Superior temporal gyrus (tissue), 1 donor: Measurements from ENCODE around the gene MUC4.
A peak's percentile ranks its signal among the peaks of the same experiment; 100 is the strongest.

Experiments
- DNase-seq: peaks from one replicate; pipeline ENCODE4 v3.0.0-alpha.2; 2016; ENCODE audit errors: extremely low spot score

Gene MUC4, protein sequence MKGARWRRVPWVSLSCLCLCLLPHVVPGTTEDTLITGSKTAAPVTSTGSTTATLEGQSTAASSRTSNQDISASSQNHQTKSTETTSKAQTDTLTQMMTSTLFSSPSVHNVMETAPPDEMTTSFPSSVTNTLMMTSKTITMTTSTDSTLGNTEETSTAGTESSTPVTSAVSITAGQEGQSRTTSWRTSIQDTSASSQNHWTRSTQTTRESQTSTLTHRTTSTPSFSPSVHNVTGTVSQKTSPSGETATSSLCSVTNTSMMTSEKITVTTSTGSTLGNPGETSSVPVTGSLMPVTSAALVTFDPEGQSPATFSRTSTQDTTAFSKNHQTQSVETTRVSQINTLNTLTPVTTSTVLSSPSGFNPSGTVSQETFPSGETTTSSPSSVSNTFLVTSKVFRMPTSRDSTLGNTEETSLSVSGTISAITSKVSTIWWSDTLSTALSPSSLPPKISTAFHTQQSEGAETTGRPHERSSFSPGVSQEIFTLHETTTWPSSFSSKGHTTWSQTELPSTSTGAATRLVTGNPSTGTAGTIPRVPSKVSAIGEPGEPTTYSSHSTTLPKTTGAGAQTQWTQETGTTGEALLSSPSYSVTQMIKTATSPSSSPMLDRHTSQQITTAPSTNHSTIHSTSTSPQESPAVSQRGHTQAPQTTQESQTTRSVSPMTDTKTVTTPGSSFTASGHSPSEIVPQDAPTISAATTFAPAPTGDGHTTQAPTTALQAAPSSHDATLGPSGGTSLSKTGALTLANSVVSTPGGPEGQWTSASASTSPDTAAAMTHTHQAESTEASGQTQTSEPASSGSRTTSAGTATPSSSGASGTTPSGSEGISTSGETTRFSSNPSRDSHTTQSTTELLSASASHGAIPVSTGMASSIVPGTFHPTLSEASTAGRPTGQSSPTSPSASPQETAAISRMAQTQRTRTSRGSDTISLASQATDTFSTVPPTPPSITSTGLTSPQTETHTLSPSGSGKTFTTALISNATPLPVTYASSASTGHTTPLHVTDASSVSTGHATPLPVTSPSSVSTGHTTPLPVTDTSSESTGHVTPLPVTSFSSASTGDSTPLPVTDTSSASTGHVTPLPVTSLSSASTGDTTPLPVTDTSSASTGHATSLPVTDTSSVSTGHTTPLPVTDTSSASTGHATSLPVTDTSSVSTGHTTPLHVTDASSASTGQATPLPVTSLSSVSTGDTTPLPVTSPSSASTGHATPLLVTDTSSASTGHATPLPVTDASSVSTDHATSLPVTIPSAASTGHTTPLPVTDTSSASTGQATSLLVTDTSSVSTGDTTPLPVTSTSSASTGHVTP (N-terminal part only)

DNA sequence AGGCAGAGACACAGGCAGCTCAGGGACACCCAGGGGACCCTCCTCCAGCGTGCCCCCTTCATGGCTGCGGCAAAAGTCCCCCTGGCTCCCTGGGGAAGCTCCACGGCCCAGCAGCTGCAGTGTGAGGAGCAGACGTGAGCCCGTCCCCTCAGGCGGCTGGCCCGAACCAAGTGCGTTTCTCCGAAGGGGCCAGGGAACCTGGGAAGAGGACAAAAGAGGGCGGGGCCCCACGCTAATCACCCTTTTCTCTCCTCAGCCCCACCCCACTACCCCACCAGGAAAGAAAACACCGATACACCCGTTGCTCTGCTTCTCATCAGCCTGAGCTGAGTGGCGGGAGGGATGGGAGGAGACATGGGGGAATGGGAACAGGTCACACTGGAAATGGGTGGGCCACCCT, at the start of gene MUC4:
TSS of gene MUC4 (minus strand) at position 174 of the 400 bp plus-strand sequence. CDS start at position 62, 112 bp downstream.
- DNase-seq: no peak

DNA sequence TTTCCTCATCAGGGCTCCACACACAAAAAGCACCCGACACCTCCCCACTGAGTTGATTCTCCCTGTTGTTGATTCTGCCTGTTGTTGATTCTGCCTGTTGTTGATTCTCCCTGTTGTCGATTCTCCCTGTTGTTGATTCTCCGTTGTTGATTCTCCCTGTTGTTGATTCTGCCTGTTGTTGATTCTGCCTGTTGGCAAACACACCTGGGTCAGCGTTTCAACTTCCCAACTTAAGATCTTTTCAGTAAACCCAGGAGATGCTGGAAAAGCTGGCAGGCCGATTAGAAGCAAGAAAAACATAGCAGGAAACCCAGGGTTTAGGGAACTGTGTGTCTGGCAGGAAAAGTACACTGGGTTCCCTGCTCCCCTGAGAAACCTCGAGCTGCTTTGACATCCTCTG, 48.7 kb upstream of the MUC4 start:
- no peak for DNase-seq

GRCh38 chr3:195859846-195860411, 48.2 kb upstream of the MUC4 start:
- no peak for DNase-seq

DNA sequence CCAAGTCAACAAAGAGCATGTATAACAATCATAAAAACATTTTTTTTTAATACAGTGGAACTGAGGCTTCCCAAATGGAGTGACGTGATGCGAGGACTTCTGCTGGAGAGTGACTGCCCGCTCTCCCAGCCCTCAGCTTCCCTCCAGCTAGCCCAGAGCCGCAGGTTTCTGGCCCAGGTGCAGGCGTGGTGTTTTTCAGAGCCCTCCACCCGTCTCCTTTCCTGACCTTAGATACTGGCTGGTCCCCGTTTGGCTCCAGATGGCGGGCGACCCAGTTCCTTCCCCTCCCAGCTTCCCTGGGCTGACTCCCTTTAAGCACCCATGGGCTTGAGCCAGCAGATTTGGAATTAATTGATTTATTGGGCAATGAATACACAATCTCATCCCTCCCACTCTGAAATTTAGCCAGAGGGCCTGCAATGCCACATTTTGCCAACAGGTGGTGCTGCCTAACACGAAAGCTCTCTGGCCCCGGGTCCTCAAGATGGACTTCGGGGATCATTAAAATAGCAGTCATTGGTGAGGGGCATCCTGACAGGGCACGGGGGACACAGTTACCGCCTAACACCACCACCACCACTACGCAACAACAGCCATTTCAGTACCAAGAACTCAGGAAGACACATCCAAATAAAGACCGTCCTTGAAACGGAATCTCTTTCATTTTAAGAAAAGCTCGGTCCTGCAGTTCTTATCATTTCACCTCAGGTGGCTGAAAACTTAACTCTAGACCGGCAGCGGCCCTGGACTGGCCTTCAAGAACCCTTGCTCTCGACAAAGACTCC, 47.5 kb upstream of the MUC4 start:
- peak; percentile 89 for DNase-seq

- DNase-seq: no peak
Observed at GRCh38 chr3:195856410-195857084, 44.8 kb upstream of the MUC4 start.

GRCh38 chr3:195855471-195856409, 44.0 kb upstream of the MUC4 start:
- DNase-seq: no peak

DNA sequence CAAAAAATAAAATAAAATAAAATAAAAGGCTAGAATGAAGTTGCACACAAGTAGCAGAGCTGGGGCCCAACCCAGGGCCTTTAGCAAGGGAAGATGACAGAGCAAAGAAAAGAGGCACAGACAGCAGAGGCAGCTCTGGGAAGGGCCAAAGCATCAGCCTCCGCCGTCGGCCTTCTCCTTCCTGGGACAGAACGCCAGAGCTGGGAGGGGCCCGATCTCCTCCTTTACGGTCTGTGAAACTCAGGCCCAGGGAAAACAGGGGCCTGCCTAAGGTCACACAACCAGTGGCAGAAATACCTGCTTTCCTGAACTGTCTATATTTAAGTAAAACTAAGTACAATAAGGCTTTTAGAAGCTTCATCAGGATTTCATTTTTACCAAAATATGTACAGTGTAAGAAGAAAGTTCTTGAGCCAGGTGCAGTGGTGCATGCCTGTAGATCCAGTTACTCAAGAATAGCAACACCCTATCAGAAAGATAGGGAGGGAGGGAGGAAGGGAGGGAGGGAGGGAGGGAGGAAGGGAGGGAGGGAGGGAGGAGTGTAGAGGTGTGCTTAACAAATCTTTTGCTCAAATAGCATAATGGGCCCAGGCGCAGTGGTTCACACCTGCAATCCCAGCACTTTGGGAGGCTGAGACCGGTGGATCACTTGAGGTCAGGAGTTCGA, 43.0 kb upstream of the MUC4 start:
- no peak for DNase-seq

DNA sequence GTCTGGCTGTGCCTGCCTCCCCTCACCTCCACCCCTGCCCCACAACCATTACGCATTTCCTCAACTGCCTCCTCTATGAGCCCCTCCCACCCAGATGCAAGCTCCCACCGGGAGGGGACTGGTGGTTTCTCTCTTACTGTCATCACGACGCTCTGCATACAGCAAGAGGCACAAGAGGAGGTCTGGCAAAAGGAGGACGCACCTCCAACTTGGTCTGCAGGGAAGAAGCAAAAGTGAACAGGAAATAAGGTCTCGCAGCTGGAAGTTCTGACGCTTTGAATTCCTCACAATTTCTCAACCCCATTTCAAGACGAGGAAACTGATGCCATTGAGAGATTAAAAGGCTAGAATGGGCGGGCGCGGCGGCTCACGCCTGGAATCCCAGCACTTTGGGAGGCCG, 42.3 kb upstream of the MUC4 start:
- no peak for DNase-seq

DNA sequence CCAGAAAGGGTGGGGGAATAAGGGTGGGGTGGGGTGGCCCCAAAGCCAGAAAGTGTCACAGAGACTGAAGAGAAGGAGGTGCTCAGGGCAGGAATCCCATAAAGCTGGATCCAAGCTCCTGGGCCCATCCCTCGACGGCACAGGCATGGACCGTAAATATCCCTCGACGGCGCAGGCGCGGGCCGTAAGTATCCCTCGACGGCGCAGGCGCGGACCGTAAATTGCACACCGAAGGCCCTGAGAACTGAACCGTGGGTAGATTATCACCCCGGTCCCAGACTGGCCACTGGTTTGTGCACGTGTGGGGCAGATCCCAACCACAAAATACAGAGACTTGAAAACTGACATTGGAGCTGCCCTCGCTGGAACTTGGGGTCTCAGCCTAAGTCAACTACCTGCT, 41.3 kb upstream of the MUC4 start:
- no peak for DNase-seq

GRCh38 chr3:195850857-195851543, 39.3 kb upstream of the MUC4 start:
- DNase-seq: peak; percentile 96

DNA sequence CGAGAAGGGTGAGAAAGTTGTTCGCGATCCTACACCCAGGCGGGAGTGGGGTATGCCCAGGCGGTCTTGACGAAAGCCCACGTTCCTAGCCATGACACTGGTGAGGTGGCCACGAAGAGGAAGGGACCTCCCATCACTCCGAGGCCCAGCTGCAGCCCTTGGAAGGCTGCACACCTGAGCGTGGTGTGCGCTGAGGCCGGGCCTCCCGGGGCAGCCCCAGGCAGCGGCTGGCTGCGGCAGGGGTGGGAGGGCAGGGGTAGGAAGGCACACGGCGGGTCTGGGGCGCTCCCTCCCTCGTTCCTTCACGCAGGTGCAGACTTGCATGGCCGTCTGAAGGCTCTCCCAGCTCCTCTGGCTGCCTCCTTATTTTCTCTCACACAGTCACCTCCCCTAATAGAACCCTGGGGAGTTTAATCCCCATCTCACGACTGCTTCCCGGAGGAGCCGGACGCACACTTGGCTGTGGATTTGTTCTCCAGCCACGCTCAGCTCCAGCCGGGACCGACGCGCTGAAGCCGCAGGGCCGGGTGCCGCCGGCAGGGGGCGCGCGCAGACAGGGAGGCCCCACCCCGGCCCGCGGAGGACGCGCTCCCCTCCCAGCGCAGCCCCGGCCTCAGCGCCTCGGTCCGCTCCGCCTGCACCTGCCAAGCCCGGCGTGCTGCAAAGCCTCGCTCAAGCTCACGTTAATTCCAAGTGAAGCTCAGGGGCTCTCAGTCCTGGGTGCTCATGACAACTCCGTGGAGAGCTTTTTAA, 37.8 kb upstream of the MUC4 start:
- no peak for DNase-seq

DNA sequence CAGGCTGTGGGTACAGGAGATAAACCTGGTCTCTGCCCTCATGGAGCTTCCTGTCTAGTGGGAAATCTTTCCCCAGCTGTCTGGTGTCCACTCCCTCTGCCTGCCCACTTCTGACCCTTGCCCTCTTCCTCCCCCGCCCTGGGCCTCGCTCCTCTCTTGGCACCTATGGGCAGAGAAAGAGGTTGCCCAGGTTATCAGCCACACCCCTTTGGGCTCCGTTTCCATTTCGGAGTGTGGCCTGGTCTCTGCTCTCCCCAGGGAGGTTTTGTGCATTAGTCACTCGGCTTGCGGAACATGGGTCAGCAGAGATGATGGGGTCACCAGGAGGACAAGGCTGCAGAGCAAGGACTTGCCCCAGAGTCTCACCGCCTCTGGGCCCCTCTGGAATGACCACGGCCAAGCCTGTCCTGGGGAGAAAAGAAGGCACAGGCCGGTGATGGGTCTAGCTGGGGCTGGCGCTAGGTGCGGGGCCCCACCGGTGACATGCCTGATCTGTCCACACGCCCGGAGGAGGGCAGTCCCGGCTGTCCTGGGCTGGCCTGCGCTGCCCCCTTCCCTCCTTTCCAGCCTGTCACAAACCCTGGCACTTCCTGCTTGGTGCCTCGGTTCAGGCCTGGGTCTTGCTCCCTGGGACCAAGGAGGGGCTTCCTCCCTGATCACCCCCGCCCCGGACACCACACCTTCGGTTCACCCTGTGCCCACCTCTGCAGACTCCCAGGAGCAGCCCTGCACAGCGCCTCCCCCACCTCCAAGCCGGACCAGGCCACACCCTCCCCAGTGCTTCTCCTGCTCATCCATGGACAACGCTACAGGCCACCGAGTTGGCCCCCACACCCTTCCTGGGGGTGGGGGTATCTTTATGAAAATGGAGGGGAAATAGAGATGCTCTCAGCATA, 35.6 kb upstream of the MUC4 start:
- no peak for DNase-seq

DNA sequence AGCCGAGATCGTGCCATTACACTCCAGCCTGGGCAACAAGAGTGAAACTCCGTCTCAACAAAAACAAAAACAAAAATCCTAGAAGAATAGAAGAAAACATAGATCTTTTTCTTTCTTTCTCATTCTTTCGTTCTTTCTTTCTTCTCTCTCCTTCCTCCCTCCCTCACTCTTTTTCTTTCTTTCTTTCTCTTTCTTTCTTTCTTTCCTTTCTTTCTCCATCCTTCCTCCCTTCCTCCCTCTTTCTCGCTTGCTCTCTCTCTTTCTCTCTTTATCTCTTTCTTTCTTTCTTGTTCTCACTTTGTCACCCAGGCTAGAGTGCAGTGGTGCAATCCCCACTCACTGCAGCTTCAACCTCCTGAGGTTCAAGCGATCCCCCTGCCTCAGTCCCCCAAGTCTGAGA, 33.8 kb upstream of the MUC4 start:
- no peak for DNase-seq

DNA sequence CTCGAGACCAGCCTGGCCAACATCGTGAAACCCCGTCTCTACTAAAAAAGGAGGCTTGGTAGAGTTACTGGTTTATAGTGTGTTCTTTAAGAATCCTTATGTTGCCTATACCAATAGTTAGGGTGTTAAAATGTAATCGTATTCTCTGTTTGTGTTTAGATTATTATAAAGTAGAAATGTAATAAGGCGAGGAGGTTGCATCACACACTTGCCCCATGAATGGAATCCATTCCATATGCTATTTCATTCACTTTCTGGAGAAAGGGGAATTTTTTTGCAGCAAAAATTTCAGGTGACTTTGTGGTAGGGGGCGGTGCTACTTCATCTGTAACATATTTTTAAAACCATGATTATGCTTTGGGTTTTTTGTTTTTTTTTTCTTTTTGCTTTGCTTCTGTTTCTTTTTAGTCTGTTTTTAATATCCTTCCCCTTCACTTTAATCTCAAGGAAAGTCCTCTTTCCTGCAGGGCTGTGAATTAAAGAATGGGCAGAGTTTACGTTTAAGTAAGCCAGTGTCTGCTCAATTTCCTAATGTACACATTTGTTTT, 33.0 kb upstream of the MUC4 start:
- DNase-seq: no peak

GRCh38 chr3:195839260-195840010, 27.7 kb upstream of the MUC4 start:
- DNase-seq: no peak
